ENCODE data around the gene MEGF8.

GRCh38 chr19:42374826-42375376 lies 49.5 kb downstream of the MEGF8 start:
- TF ChIP-seq CTCF (IDR thresholded peaks at IDR 0.05) (no peak), POLR2A (IDR thresholded peaks at IDR 0.05) (no peak)
